ENCODE results near the gene XIRP2.

The XIRP2 gene

GRCh38 chr2:166899676-166900075 lies 11.4 kb downstream of the XIRP2 start:
- no peak overlapping the region for H3K4me2 ChIP-seq
- H3K27me3 ChIP-seq (ENCODE audit: insufficient read depth, low read depth) = no peaks in the 10 kb centered on the region
- H3K79me2 ChIP-seq (ENCODE audit: insufficient read depth, low read depth) = no peaks in the 10 kb centered on the region
- no peak overlapping the region for H2AFZ ChIP-seq (ENCODE audit: low read depth)
- H3K4me1 ChIP-seq (ENCODE audit: low read depth, poor library complexity, severe bottlenecking) = no peaks in the 10 kb centered on the region
- H3K9ac ChIP-seq = no peak overlapping the region
- no peak overlapping the region for H3K27ac ChIP-seq
- H3K36me3 ChIP-seq (ENCODE audit: insufficient read depth) = no peaks in the 10 kb centered on the region
- no peak for TF ChIP-seq CTCF (conservative IDR thresholded peaks at IDR 0.05; ENCODE audit: low read depth, low read length)
- no peak overlapping the region for H3K4me3 ChIP-seq (IDR thresholded peaks at IDR 0.05; ENCODE audit: insufficient read depth, low read depth, low read length)
- no peaks in the 10 kb centered on the region for H4K20me1 ChIP-seq (ENCODE audit: insufficient read depth)

GRCh38 chr2:166900700-166901099 lies 12.4 kb downstream of the XIRP2 start:
- H2AFZ ChIP-seq (ENCODE audit: low read depth) = no peak overlapping the region
- no peak overlapping the region for H3K4me3 ChIP-seq (IDR thresholded peaks at IDR 0.05; ENCODE audit: insufficient read depth, low read depth, low read length)

GRCh38 chr2:166901336-166901735 lies 13.1 kb downstream of the XIRP2 start:
- TF ChIP-seq CTCF (conservative IDR thresholded peaks at IDR 0.05; ENCODE audit: low read depth, low read length) = no peak
- no peak overlapping the region for H2AFZ ChIP-seq (ENCODE audit: low read depth)

More at GRCh38 chr2:166900700-166901099, 12.4 kb downstream of the XIRP2 start:
- Histone ChIP-seq H3K9ac (no peak overlapping the region), H3K4me2 (no peak overlapping the region), H3K4me1 (ENCODE audit: low read depth, poor library complexity, severe bottlenecking) (no peaks in the 10 kb centered on the region), H3K27ac (no peak overlapping the region), H3K36me3 (ENCODE audit: insufficient read depth) (no peaks in the 10 kb centered on the region), H3K79me2 (ENCODE audit: insufficient read depth, low read depth) (no peaks in the 10 kb centered on the region), H3K27me3 (ENCODE audit: insufficient read depth, low read depth) (no peaks in the 10 kb centered on the region), H4K20me1 (ENCODE audit: insufficient read depth) (no peaks in the 10 kb centered on the region)
- no peak for TF ChIP-seq CTCF (conservative IDR thresholded peaks at IDR 0.05; ENCODE audit: low read depth, low read length)

GRCh38 chr2:166916987-166917386 lies 28.7 kb downstream of the XIRP2 start:
- Histone ChIP-seq H3K36me3 (ENCODE audit: insufficient read depth) (no peaks in the 10 kb centered on the region), H3K79me2 (ENCODE audit: insufficient read depth, low read depth) (no peaks in the 10 kb centered on the region), H4K20me1 (ENCODE audit: insufficient read depth) (no peaks in the 10 kb centered on the region), H3K9ac (no peak overlapping the region), H2AFZ (ENCODE audit: low read depth) (no peak overlapping the region), H3K4me1 (ENCODE audit: low read depth, poor library complexity, severe bottlenecking) (no peaks in the 10 kb centered on the region), H3K27ac (no peak overlapping the region), H3K27me3 (ENCODE audit: insufficient read depth, low read depth) (no peaks in the 10 kb centered on the region), H3K4me2 (no peak overlapping the region), H3K4me3 (IDR thresholded peaks at IDR 0.05; ENCODE audit: insufficient read depth, low read depth, low read length) (no peak overlapping the region)
- no peak for TF ChIP-seq CTCF (conservative IDR thresholded peaks at IDR 0.05; ENCODE audit: low read depth, low read length)

More at GRCh38 chr2:166901336-166901735, 13.1 kb downstream of the XIRP2 start:
- Histone ChIP-seq H3K4me2 (no peak overlapping the region), H3K36me3 (ENCODE audit: insufficient read depth) (no peaks in the 10 kb centered on the region), H3K27me3 (ENCODE audit: insufficient read depth, low read depth) (no peaks in the 10 kb centered on the region), H3K9ac (no peak overlapping the region), H3K4me1 (ENCODE audit: low read depth, poor library complexity, severe bottlenecking) (no peaks in the 10 kb centered on the region), H4K20me1 (ENCODE audit: insufficient read depth) (no peaks in the 10 kb centered on the region), H3K27ac (no peak overlapping the region), H3K4me3 (IDR thresholded peaks at IDR 0.05; ENCODE audit: insufficient read depth, low read depth, low read length) (no peak overlapping the region), H3K79me2 (ENCODE audit: insufficient read depth, low read depth) (no peaks in the 10 kb centered on the region)
